Activated CD4-positive, alpha-beta T cell treated with anti-CD3 and anti-CD28 coated beads, Interleukin-2, amount 10 ng/mL, durations not matched to agents 7 days and 5 days (primary cell): Measurements from ENCODE around the gene ANO2. TPM values are rescaled to one million over a fixed set of nuclear protein-coding genes. Genes with fewer than 3 reads are reported as not detected.

ENCODE experiments used
- CTCF ChIA-PET: fragments of 350-600 bp; sonication (Branson Sonifier 250); formaldehyde crosslinking; loops from one replicate; lab custom pipeline; 2021; ENCODE audit warnings: antibody characterized with exemption; lab: Charles Lee
- POLR2A ChIA-PET: fragments of 350-600 bp; sonication (Branson Sonifier 250); formaldehyde crosslinking; loops from one replicate; lab custom pipeline; 2021; ENCODE audit warnings: antibody characterized with exemption; lab: Charles Lee
- DNase-seq: peaks from one replicate; pipeline ENCODE4 v3.0.0-alpha.2; 2020
- H3K27ac Mint-ChIP-seq: one replicate; pipeline ENCODE4 v1.8.0; 2021; ENCODE audit warnings: mild to moderate bottlenecking, moderate library complexity, mixed read lengths
- H3K27me3 Mint-ChIP-seq: one replicate; pipeline ENCODE4 v1.8.0; 2021; ENCODE audit warnings: mixed read lengths
- H3K36me3 Mint-ChIP-seq: one replicate; pipeline ENCODE4 v1.8.0; 2021; ENCODE audit warnings: low read depth, mixed read lengths
- H3K4me1 Mint-ChIP-seq: one replicate; pipeline ENCODE4 v1.8.0; 2021; ENCODE audit warnings: mixed read lengths
- H3K4me3 Mint-ChIP-seq: one replicate; pipeline ENCODE4 v1.8.0; 2021; ENCODE audit warnings: mild to moderate bottlenecking, moderate library complexity, mixed read lengths
- H3K9me3 Mint-ChIP-seq: one replicate; pipeline ENCODE4 v1.8.0; 2021; ENCODE audit warnings: mixed read lengths
- total RNA-seq, 2 experiments: library from RNA; stranded (reverse); gene quantifications; one replicate each; pipeline ENCODE4 v1.2.3, GENCODE V29; 2021

The ANO2 gene
- total RNA-seq, 2 experiments from 2014 or later, result not detected

DNA sequence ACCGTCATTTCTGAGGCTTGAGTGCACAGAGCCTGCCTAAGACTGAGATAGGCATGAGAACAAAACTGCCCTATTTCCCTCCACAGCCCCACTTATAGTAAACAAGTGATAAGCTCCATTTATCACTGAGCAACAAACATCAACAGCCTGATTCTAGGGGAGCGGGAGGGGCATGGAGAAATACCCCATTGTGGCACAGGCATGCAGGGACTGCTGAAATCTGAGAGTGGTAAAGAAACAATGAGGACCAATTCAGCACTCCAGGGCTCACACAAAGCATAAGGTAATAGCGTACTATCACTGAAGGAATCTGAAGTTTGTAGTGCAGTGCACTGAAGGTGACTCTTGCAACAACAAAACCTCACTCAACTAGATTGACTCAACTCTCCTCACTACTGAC is 186.7 kb downstream of the ANO2 start:
- Mint-ChIP-seq H3K4me3 (no peak overlapping the region), H3K9me3 (peaks cover 5% of the 10 kb centered on the region), H3K27me3 (peaks cover 31% of the 10 kb centered on the region), H3K4me1 (no peaks in the 10 kb centered on the region), H3K36me3 (no peaks in the 10 kb centered on the region), H3K27ac (no peak overlapping the region)
- DNase-seq, result no peak
- ChIA-PET POLR2A (no interaction called here), CTCF (no interaction called here)

DNA sequence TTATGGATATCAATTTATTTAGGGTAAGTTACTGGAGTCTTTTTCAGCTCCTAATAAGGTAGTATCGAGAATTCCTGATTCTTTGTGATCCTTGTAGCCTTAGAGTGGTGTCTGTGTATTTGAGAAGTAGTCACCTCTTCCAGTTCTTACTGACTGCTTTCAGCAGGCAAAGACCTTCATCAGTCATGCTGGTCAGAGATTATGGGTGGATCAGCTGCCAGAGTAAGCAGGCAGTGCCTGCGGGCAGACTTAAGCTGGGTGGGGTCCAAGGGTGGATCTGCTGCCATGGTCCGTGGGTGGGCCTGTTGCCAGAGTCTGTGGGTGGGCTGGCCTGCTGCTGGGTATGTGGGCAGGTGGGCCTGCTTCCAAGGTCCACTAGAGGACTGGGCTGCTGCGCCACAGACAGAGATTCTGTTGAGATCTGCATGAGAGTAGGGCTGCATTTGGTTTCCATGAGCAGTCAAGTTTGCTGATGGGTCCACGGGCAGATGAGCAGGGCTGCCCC is 188.7 kb downstream of the ANO2 start:
- CTCF ChIA-PET, result no interaction called here
- Mint-ChIP-seq H3K9me3 (peaks cover 5% of the 10 kb centered on the region), H3K27ac (no peak overlapping the region), H3K4me3 (no peak overlapping the region), H3K27me3 (peaks cover 36% of the 10 kb centered on the region), H3K36me3 (no peaks in the 10 kb centered on the region), H3K4me1 (no peaks in the 10 kb centered on the region)
- POLR2A ChIA-PET, result no interaction called here
- DNase-seq, result no peak

GRCh38 chr12:5748027-5748426 is 197.0 kb downstream of the ANO2 start:
- Mint-ChIP-seq H3K4me3 (no peak overlapping the region), H3K4me1 (peaks cover 13% of the 10 kb centered on the region), H3K27me3 (peaks cover 6% of the 10 kb centered on the region), H3K27ac (no peak overlapping the region), H3K36me3 (no peaks in the 10 kb centered on the region), H3K9me3 (no peaks in the 10 kb centered on the region)
- no peak for DNase-seq
- ChIA-PET POLR2A (no interaction called here), CTCF (interaction anchor here (1.1 kb wide), 1 partner anchor 9 kb away, joined by 3 read pairs; no protein-coding TSS in a partner anchor)

GRCh38 chr12:5746917-5747316 is 198.1 kb downstream of the ANO2 start:
- Mint-ChIP-seq H3K4me3 (no peak overlapping the region), H3K4me1 (peaks cover 13% of the 10 kb centered on the region), H3K9me3 (no peaks in the 10 kb centered on the region), H3K36me3 (no peaks in the 10 kb centered on the region), H3K27ac (no peak overlapping the region), H3K27me3 (no peaks in the 10 kb centered on the region)
- no peak for DNase-seq
- CTCF ChIA-PET, result no interaction called here
- POLR2A ChIA-PET, result no interaction called here

- ChIA-PET CTCF (no interaction called here), POLR2A (no interaction called here)
- no peak overlapping the region for H3K4me3 Mint-ChIP-seq
- no peaks in the 10 kb centered on the region for H3K36me3 Mint-ChIP-seq
- DNase-seq, result no peak
- H3K27ac Mint-ChIP-seq, result no peak overlapping the region
- no peaks in the 10 kb centered on the region for H3K27me3 Mint-ChIP-seq
- H3K4me1 Mint-ChIP-seq, result peaks cover 13% of the 10 kb centered on the region
- H3K9me3 Mint-ChIP-seq, result no peaks in the 10 kb centered on the region
These were observed 198.8 kb downstream of the ANO2 start for GRCh38 chr12:5746036-5746908.

GRCh38 chr12:5745251-5745888 is 199.7 kb downstream of the ANO2 start:
- H3K4me3 Mint-ChIP-seq, result no peak overlapping the region
- ChIA-PET POLR2A (no interaction called here), CTCF (interaction anchor here (1.6 kb wide), 1 partner anchor 12 kb away, joined by 6 read pairs; no protein-coding TSS in a partner anchor)

DNA sequence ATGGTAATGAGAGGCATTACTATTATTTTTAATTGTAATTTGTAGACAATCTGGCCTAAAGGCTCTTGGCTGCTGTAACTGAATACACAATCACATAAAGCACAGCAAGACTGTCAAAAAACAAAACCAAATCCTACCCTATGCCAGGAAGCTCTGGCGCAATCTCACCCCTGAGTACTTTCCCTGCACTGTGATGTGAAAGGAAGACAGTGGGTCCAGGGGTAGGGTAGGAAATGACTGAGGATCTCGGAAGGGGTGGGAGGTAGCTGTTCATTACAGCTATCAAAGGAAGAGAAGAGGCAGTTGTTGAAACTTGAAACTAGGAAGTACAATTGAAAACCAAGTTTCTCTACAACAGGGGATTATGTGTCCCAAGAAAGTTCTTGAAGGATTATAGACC is 202.8 kb downstream of the ANO2 start:
- POLR2A ChIA-PET, result no interaction called here
- CTCF ChIA-PET, result no interaction called here
- Mint-ChIP-seq H3K27ac (no peak overlapping the region), H3K9me3 (no peaks in the 10 kb centered on the region), H3K27me3 (no peaks in the 10 kb centered on the region), H3K36me3 (no peaks in the 10 kb centered on the region), H3K4me1 (peaks cover 3% of the 10 kb centered on the region), H3K4me3 (no peak overlapping the region)
- DNase-seq, result no peak

More at GRCh38 chr12:5745251-5745888, 199.7 kb downstream of the ANO2 start:
- H3K36me3 Mint-ChIP-seq, result no peaks in the 10 kb centered on the region
- H3K4me1 Mint-ChIP-seq, result peaks cover 13% of the 10 kb centered on the region
- H3K27me3 Mint-ChIP-seq, result no peaks in the 10 kb centered on the region
- H3K27ac Mint-ChIP-seq, result no peak overlapping the region
- peak; percentile 68 for DNase-seq
- H3K9me3 Mint-ChIP-seq, result no peaks in the 10 kb centered on the region

GRCh38 chr12:5739917-5740316 is 205.1 kb downstream of the ANO2 start:
- POLR2A ChIA-PET, result no interaction called here
- Mint-ChIP-seq H3K36me3 (no peaks in the 10 kb centered on the region), H3K27me3 (no peaks in the 10 kb centered on the region), H3K4me3 (no peak overlapping the region), H3K27ac (no peak overlapping the region), H3K4me1 (peaks cover 5% of the 10 kb centered on the region), H3K9me3 (no peaks in the 10 kb centered on the region)
- no peak for DNase-seq
- CTCF ChIA-PET, result interaction anchor here (1.6 kb wide), 1 partner anchor 43 kb away, joined by 5 read pairs; no protein-coding TSS in a partner anchor

- Mint-ChIP-seq H3K4me1 (peaks cover 5% of the 10 kb centered on the region), H3K4me3 (no peak overlapping the region), H3K27me3 (no peaks in the 10 kb centered on the region), H3K27ac (no peak overlapping the region), H3K36me3 (no peaks in the 10 kb centered on the region), H3K9me3 (no peaks in the 10 kb centered on the region)
- DNase-seq, result no peak
- ChIA-PET CTCF (no interaction called here), POLR2A (no interaction called here)
These were observed 207.3 kb downstream of the ANO2 start for GRCh38 chr12:5737778-5738177.

- Mint-ChIP-seq H3K4me1 (peaks cover 5% of the 10 kb centered on the region), H3K9me3 (no peaks in the 10 kb centered on the region)
- CTCF ChIA-PET, result interaction anchor here (1.2 kb wide), 1 partner anchor 13 kb away, joined by 3 read pairs; no protein-coding TSS in a partner anchor
These were observed 208.5 kb downstream of the ANO2 start for GRCh38 chr12:5736527-5736926.

GRCh38 chr12:5736016-5736415 is 209.0 kb downstream of the ANO2 start:
- no peak overlapping the region for H3K4me3 Mint-ChIP-seq
- peaks cover 5% of the 10 kb centered on the region for H3K4me1 Mint-ChIP-seq
- no peaks in the 10 kb centered on the region for H3K36me3 Mint-ChIP-seq
- H3K27me3 Mint-ChIP-seq, result no peaks in the 10 kb centered on the region
- no peak overlapping the region for H3K27ac Mint-ChIP-seq
- no peaks in the 10 kb centered on the region for H3K9me3 Mint-ChIP-seq
- no peak for DNase-seq
- ChIA-PET POLR2A (no interaction called here), CTCF (interaction anchor here (1.2 kb wide), 2 partner anchors 8 to 14 kb away, joined by 3 to 4 read pairs; no protein-coding TSS in a partner anchor)

More at GRCh38 chr12:5736527-5736926, 208.5 kb downstream of the ANO2 start:
- DNase-seq, result no peak
- Mint-ChIP-seq H3K4me3 (no peak overlapping the region), H3K36me3 (no peaks in the 10 kb centered on the region), H3K27ac (no peak overlapping the region), H3K27me3 (no peaks in the 10 kb centered on the region)
- POLR2A ChIA-PET, result no interaction called here

DNA sequence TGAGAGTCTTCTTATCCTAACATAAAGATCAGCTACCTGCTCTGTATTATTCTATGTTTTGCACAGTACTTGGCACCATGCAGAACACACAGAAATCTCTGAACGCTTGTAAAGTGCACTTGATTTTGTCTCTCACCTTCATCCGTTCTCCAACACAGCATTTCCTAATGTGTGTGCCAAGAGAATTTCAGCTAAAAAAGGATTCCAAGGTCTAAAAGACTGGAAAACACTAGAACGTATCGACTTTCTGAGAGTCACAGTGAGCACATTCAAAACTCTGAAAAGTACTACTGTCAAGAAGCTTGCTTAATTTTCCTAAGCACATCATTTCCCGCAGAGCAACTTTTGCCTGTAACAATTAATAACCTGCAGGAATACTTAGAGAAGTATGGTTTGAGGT is 211.1 kb downstream of the ANO2 start:
- Mint-ChIP-seq H3K4me1 (peaks cover 5% of the 10 kb centered on the region), H3K4me3 (no peak overlapping the region), H3K9me3 (no peaks in the 10 kb centered on the region), H3K27ac (no peak overlapping the region), H3K36me3 (no peaks in the 10 kb centered on the region), H3K27me3 (no peaks in the 10 kb centered on the region)
- ChIA-PET CTCF (interaction anchor here (0.6 to 2.2 kb wide), 3 partner anchors 11 to 25 kb away, joined by 3 to 6 read pairs (median 3); no protein-coding TSS in a partner anchor), POLR2A (no interaction called here)
- DNase-seq, result no peak
